Measurements from ENCODE around the gene GSTA2.
"Not testable (repeated sequence)": the region's sequence is repeated elsewhere in the genome, so short reads cannot be mapped to it uniquely, and the experiment has no call there.

DNA sequence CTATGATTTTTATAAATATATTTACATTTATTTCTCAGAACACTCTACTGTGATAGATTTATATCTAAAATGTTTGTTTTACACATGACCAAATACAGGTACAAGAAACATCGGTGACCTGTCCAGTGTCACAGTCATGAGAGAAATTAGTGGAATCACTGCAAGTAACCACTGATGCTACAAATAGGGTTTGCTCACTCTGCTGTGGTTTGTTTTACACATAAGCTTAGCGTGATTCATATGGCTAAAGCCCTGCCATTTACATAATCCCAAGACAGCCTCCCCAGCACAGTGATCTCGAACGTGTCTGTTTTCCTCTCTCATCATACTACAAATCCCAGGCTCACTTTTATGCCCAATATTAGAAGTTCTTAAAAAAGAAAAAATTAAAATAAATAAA is 6.1 kb upstream of the GSTA2 start:
- TF ChIP-seq, protein P1, sequence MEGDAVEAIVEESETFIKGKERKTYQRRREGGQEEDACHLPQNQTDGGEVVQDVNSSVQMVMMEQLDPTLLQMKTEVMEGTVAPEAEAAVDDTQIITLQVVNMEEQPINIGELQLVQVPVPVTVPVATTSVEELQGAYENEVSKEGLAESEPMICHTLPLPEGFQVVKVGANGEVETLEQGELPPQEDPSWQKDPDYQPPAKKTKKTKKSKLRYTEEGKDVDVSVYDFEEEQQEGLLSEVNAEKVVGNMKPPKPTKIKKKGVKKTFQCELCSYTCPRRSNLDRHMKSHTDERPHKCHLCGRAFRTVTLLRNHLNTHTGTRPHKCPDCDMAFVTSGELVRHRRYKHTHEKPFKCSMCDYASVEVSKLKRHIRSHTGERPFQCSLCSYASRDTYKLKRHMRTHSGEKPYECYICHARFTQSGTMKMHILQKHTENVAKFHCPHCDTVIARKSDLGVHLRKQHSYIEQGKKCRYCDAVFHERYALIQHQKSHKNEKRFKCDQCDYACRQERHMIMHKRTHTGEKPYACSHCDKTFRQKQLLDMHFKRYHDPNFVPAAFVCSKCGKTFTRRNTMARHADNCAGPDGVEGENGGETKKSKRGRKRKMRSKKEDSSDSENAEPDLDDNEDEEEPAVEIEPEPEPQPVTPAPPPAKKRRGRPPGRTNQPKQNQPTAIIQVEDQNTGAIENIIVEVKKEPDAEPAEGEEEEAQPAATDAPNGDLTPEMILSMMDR (IDR thresholded peaks at IDR 0.05; ENCODE audit: low read depth, low read length): not testable (repeated sequence)
- TF ChIP-seq POLR2A (IDR thresholded peaks at IDR 0.05; ENCODE audit: extremely low read depth, insufficient read length): not testable (repeated sequence)
- TF ChIP-seq, protein P2, sequence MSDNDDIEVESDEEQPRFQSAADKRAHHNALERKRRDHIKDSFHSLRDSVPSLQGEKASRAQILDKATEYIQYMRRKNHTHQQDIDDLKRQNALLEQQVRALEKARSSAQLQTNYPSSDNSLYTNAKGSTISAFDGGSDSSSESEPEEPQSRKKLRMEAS (IDR thresholded peaks at IDR 0.05; ENCODE audit: low read depth, low read length): not testable (repeated sequence)
